Sigmoid colon (tissue), 7 donors: ENCODE results near the gene RHOBTB1. TPM values are rescaled to one million over a fixed set of nuclear protein-coding genes. Genes with fewer than 3 reads are reported as not detected.
A peak's percentile ranks its signal among the peaks of the same experiment; 100 is the strongest.

ENCODE experiments used
- DNase-seq: peaks from one replicate; pipeline ENCODE4 v3.0.0-alpha.2; 2019
- H3K27ac ChIP-seq, 4 donors: fragments of 200-600 bp; sonication (generic); one replicate each; pipeline ENCODE4 v1.5.1; 2016 to 2019; ENCODE audit warnings: mild to moderate bottlenecking in 1 of 4
- H3K27me3 ChIP-seq, 3 donors: fragments of 200-600 bp; sonication (generic); one replicate each; pipeline ENCODE4 v1.5.1; 2019; ENCODE audit warnings: mild to moderate bottlenecking in 1 of 3
- H3K36me3 ChIP-seq, 4 donors: fragments of 200-600 bp; sonication (generic); one replicate each; pipeline ENCODE4 v1.5.1; 2016 to 2019
- H3K4me1 ChIP-seq, 4 donors: fragments of 200-600 bp; sonication (generic); one replicate each; pipeline ENCODE4 v1.5.1; 2017 to 2019
- H3K4me3 ChIP-seq, 4 donors: fragments of 200-600 bp; sonication (generic); one replicate each; pipeline ENCODE4 v1.5.1; 2017 to 2019; ENCODE audit warnings: mild to moderate bottlenecking in 2 of 4, moderate library complexity in 1 of 4
- H3K9me3 ChIP-seq, 4 donors: fragments of 200-600 bp in 3 of 4; sonication (generic) in 3 of 4; one replicate each; pipeline versions ENCODE4 v1.5.1 to v1.6.1; 2013 to 2019
- CTCF ChIP-seq, 4 experiments: fragments of 450-650 bp in 3 of 4; fragments of 200-600 bp in 1 of 4; IDR thresholded peaks; one replicate each; pipeline ENCODE4 v1.5.1; 2016 to 2019; ENCODE audit warnings: antibody characterized with exemption in 4 of 4, mild to moderate bottlenecking in 3 of 4, moderate library complexity in 2 of 4
- EP300 ChIP-seq, 4 donors: sonication (generic); formaldehyde crosslinking; IDR thresholded peaks; one replicate each; pipeline ENCODE4 v1.6.1; 2017; ENCODE audit warnings: antibody characterized with exemption in 4 of 4
- POLR2A ChIP-seq, 2 donors: fragments of 450-650 bp; IDR thresholded peaks; one replicate each; pipeline ENCODE4 v1.6.1; 2016; ENCODE audit warnings: antibody characterized with exemption in 2 of 2, mild to moderate bottlenecking in 2 of 2, moderate library complexity in 2 of 2
- POLR2AphosphoS5 ChIP-seq, 4 donors: sonication (generic); formaldehyde crosslinking; IDR thresholded peaks; one replicate each; pipeline ENCODE4 v1.6.1; 2017; ENCODE audit warnings: antibody characterized with exemption in 4 of 4
- WGBS, 2 donors: extraction: QIAGEN DNeasy Blood & Tissue Kit; methylation state at CpG; one replicate each; pipeline ENCODE4 v1.1.7; 2013; 5-methylcytosine and 5-hydroxymethylcytosine counted together
- intact Hi-C: fragments of 100-400 bp; cut with DNase I; formaldehyde crosslinking; loops from one replicate; pipeline ENCODE4 v1.15.1; 2023
- polyA plus RNA-seq, 3 donors: library from polyadenylated mRNA; stranded (reverse); fragments of 200-250 nt; gene quantifications; one replicate each; pipeline ENCODE4 v1.2.3, GENCODE V29; 2013
- total RNA-seq, 4 donors: library from RNA; depleted of rRNA; stranded (reverse); fragments of >200 nt; gene quantifications; one replicate each; pipeline ENCODE4 v1.1.0, GENCODE V29; 2016
- donor health status: healthy with polysubstance abuse.
- donor health status: Bipolar disorder and iron deficiency.
- donor health status: healthy.

The RHOBTB1 gene
- total and polyA plus RNA-seq, 7 donors = 3.3 to 25.5 (median 8.6) TPM

- 61 to 74% methylated on average over 7 of the region's 7 CpGs for WGBS, 2 donors
- Histone ChIP-seq H3K4me3 (no peak overlapping the region), H3K9me3 (no peaks in the 10 kb centered on the region), H3K27ac (no peak overlapping the region), H3K4me1 (no peaks in the 10 kb centered on the region), H3K27me3 (no peaks in the 10 kb centered on the region), H3K36me3 (no peaks in the 10 kb centered on the region)
- intact Hi-C loops = no loop called here
- TF ChIP-seq EP300 (IDR thresholded peaks at IDR 0.05) (no peak), POLR2AphosphoS5 (IDR thresholded peaks at IDR 0.05) (no peak), CTCF (IDR thresholded peaks at IDR 0.05) (no peak), POLR2A (IDR thresholded peaks at IDR 0.05) (no peak)
- no peak for DNase-seq
Observed at GRCh38 chr10:60978287-60979115, 34.5 kb upstream of the RHOBTB1 start.

- WGBS, 2 donors = 18 to 74% methylated on average over 2 of the region's 2 CpGs
- intact Hi-C loops = no loop called here
- Histone ChIP-seq H3K4me1 (no peaks in the 10 kb centered on the region), H3K4me3 (no peak overlapping the region), H3K27ac (no peak overlapping the region), H3K36me3 (no peaks in the 10 kb centered on the region), H3K9me3 (no peaks in the 10 kb centered on the region), H3K27me3 (no peaks in the 10 kb centered on the region)
- DNase-seq = no peak
- no peak for TF ChIP-seq POLR2A (IDR thresholded peaks at IDR 0.05)
- TF ChIP-seq CTCF (IDR thresholded peaks at IDR 0.05) = no peak
- TF ChIP-seq EP300 (IDR thresholded peaks at IDR 0.05) = no peak
- TF ChIP-seq POLR2AphosphoS5 (IDR thresholded peaks at IDR 0.05) = no peak
Observed at GRCh38 chr10:60977161-60978122, 33.5 kb upstream of the RHOBTB1 start.

GRCh38 chr10:60976687-60977086 is 32.7 kb upstream of the RHOBTB1 start:
- no peaks in the 10 kb centered on the region for H3K4me1 ChIP-seq
- DNase-seq = no peak
- H3K36me3 ChIP-seq = no peaks in the 10 kb centered on the region
- intact Hi-C loops = no loop called here
- no peaks in the 10 kb centered on the region for H3K9me3 ChIP-seq
- TF ChIP-seq CTCF (IDR thresholded peaks at IDR 0.05) (no peak), POLR2AphosphoS5 (IDR thresholded peaks at IDR 0.05) (no peak), EP300 (IDR thresholded peaks at IDR 0.05) (no peak), POLR2A (IDR thresholded peaks at IDR 0.05) (no peak)
- no peaks in the 10 kb centered on the region for H3K27me3 ChIP-seq
- H3K27ac ChIP-seq = no peak overlapping the region
- no peak overlapping the region for H3K4me3 ChIP-seq
- WGBS, 2 donors = 82 to 88% methylated on average over 2 of the region's 2 CpGs

GRCh38 chr10:60975716-60976115 is 31.7 kb upstream of the RHOBTB1 start:
- no peaks in the 10 kb centered on the region for H3K9me3 ChIP-seq
- intact Hi-C loops = no loop called here
- H3K27me3 ChIP-seq = no peaks in the 10 kb centered on the region
- H3K27ac ChIP-seq = peak overlapping the region in 1 of 4 donors; percentile 6
- no peaks in the 10 kb centered on the region for H3K4me1 ChIP-seq
- TF ChIP-seq EP300 (IDR thresholded peaks at IDR 0.05) (no peak), CTCF (IDR thresholded peaks at IDR 0.05) (no peak), POLR2A (IDR thresholded peaks at IDR 0.05) (no peak), POLR2AphosphoS5 (IDR thresholded peaks at IDR 0.05) (no peak)
- H3K4me3 ChIP-seq = no peak overlapping the region
- no peaks in the 10 kb centered on the region for H3K36me3 ChIP-seq
- no peak for DNase-seq
- 69 to 88% methylated on average over 1 of the region's 1 CpG for WGBS, 2 donors
